HG03354 (cell line): ENCODE results near the gene ARL6IP4.

Experiments used
- ATAC-seq: cut with Tn5 transposase; IDR thresholded peaks from one replicate; pipeline ENCODE4 v1.9.1; 2021; ENCODE audit warnings: mild to moderate bottlenecking; ENCODE audit not compliant: unreplicated experiment, poor library complexity, severe bottlenecking

ARL6IP4 gene

DNA sequence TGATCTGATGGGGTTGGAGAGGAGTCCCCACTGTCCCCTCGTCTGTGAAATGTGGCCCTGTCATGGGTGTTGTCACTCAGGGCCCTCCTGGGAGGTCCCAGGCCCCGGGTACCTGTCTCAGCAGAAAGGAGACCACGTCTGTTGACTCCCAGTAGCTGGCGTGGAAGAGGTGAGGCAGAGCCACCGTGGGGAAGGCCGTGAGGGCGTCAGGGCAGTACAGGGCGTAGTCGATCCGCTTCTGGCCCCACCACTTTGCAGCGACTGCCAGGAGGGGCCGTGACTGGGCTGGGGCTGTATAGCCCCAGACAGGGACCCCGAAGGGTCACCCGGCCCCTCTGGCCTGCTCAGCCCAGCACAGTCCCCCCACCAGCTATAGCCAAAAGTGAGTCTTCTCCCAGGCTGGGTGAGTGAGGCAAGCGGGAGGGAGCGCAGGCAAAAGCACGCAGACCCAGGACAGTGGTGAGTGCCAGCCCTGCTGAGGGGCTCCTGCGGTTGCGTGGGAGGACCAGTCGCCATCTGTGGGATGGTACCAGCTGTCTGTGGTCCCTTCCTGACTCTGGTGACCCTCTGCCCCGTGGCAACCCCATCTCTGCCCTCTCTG lies 8.2 kb downstream of the ARL6IP4 start:
- no peak for ATAC-seq

DNA sequence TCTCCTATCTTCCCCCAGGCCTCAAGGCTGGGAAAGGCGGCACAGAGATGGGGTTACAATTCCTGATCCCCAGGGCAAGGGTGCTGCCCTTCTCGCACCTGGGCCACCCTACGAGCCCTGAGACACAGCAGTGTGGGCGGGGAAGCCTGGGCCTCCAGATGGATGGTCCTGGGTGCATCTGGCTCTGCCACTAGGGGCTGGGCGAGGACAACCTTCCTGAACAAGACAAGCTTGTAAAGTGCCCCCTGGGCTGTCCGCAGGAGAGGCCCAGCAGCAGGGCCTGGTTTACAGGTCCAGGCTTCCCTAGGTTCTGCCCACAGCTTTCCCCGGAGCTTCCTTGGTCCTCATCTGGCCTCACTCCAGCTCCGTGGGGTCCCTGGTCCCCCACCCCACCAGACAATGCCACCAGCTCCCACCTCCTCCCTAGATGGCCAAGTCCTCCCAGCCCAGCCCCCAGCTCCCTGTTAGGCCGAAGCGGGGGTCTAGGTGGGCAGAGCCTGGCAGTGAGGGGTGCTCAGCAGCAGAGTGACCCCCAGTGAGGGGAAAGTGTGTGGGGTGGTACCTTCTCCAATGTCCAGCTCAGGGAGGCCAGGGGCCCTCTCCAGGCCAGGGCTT lies 8.9 kb downstream of the ARL6IP4 start:
- ATAC-seq, result no peak

DNA sequence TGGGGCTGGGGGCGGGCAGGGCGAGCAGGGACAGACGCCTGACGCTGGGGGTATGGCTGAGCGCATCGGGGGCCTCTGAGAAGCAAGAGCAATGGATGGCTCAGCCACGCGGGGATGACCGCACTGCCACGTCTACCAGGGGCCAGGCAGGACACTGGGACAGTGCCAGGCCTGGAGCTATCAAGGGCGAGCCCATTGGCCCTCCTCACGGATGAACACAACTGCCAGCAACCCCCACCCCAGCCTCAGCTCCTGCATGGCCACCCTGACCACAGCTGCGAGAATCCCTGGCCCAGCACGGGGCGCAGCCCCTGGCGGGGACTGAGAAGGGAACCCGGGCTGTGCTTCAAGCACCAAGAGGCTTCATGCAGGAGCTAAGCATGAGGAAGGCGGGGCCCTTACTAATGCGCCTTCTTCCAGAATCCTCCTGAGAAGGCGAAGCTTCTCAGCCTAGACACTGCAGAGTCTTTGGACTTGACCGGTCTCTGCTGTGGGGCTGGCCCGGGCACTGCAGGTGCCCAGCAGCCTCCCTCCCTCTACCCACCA lies 9.5 kb downstream of the ARL6IP4 start:
- ATAC-seq, result no peak

DNA sequence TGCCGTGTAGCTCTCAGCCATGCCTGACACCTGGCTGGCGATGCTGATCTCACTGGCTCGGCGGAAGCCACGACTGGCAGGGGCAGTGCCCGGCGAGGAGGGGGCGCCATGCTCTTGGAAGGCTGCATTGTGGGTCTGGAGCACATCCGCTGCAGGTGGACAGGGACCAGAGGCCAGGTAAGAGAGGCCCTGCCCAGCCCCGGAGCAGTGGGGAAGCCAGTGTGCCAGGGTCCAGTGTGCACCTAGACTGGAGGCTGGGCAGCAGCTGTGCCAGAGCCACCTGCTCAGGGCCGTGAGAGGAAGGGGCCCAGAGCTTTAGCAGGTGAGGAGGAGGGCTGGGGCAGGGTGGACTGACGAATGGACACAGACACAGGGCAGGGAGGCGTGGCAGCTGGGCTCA lies 10.1 kb downstream of the ARL6IP4 start:
- no peak for ATAC-seq

DNA sequence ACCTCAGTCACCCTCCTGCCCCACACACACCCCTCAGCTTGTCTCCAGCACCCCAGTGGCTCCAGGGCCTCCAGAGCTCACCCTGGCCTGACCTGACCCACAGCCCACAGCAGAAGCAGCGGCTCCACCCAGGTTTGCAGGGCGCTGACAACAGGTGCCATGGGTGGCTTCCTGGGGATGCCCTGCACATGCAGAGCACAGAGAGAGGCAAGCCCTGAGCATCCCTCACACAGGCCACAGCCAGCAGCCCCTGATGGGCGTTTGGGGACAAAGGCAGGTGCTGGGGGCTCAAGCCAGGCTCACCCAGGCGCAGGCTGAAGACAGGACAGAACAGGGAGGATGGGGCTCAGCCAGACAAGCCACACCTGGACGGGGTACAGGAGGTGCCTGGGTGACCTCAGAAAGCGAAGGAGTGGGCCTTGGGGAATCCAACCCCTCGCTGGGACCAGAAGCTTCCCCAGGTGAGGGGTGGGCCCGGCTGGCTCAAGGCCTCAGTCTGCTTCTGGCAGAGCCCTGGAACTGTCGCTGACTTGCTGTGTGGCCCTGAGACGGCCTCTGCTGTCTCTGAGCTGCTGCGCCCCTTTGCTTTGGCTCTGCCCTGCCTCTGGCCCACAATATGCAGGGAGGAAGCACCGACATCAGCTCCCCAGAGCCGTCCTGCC lies 10.6 kb downstream of the ARL6IP4 start:
- ATAC-seq, result no peak

DNA sequence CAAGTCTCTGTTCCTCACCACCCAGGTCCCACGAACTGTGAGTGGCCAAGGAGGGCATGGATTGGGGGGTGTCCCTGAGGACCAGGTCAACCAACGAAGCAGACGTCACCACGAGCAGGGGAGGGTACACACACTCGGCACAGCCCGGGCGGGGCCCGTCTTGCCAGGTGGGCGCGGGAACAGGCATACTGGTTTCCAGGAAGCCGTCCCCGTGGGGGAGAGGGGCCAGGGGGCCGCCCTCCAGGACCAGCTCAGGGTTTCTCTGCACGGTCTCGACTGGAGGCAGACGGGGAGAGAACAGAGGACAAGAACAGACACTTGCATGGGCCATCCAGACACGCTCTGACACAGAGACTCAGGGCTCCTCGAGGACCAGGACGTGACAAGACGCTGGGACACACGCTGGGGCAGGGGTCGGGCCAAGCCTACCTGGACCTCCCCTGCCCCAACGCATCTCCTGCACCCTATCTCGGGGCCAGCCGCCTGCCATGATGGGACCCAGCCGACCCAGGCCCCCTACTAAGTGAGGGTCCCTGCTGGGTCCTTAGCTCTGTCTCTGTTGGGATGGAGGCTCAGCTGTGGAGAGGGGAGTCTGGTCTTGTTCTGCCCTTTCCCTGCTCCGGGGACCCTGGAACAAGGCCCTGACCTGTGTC lies 11.3 kb downstream of the ARL6IP4 start:
- ATAC-seq, result no peak

DNA sequence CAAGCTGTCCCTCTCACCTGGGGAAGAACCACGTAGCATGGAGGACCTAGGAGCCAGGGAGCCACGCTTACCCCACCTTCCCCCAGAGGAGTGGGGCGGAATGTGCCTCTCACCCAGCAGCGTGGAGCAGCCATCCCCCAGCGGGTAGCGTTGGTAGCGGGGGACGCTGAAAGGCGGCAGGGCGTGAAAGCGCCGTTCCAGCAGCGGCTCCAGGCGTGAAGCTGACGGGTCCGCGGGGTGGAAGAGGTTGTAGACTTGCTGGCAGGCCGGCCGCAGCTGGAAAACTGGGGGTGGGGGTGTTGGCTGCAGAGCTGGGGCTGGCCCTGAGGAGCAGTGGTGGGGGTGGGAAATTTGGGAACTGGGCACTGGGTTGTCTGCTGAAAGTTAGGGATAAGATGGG lies 11.9 kb downstream of the ARL6IP4 start:
- ATAC-seq, result no peak

DNA sequence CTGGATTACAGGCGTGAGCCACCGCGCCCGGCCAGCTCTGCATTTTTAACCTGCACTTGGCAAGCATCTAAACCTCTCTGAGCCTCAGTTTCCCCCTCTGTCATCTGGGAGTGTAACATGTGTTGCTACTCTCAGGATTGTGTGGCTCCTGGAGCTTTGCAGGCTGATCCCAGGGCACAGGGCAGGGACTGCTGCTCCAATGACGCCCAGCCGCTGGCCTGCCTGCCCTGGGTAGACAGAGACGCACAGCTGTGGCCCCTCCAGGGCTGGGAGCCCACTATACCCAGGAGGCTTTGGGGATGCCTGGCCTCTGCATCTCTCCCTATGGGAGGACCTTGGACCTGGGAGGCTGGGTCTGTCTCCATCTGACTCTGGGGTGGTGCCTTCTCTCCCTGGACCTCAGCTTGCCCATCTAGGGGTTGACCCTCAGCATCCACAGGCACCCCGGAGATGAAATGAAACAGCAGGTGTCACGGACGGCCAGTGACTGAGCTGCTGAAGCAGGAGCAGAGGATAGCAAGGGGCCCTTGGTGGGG lies 13.7 kb downstream of the ARL6IP4 start:
- ATAC-seq, result no peak

DNA sequence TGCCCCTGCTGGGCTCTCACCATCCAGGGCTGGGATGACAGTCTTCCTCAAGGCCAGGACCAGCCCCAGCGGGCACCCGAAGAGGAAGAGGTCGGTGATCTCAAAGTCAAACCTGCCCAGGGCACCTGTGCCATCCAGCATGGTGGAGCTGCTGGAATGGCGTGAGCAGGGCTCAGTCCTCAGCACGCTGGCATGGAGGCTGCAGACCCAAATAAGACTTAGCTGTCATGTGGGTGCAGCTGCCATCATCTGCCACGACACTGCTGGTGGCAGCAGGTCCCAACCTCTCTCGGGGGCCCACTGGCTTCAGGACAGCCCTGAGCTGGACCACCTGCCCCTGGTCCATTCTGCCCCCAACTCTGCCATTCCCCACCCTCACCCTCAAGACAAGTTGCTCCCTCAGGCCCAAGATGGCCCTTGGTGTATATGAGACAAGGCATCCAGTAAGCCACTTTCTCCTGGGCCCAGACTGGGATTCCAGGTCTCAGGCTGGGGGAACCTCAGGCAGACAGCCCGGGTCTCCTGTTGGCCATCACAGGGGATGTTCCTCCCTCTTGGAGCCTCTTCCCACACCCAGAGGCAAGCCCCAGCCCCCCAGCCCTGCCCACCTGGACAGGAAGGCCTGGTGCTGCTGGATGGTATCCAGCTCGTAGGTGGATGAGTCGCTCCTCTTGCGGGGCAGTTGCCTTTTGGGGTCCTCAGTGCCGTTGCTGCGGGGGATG lies 14.5 kb downstream of the ARL6IP4 start:
- ATAC-seq, result no peak

DNA sequence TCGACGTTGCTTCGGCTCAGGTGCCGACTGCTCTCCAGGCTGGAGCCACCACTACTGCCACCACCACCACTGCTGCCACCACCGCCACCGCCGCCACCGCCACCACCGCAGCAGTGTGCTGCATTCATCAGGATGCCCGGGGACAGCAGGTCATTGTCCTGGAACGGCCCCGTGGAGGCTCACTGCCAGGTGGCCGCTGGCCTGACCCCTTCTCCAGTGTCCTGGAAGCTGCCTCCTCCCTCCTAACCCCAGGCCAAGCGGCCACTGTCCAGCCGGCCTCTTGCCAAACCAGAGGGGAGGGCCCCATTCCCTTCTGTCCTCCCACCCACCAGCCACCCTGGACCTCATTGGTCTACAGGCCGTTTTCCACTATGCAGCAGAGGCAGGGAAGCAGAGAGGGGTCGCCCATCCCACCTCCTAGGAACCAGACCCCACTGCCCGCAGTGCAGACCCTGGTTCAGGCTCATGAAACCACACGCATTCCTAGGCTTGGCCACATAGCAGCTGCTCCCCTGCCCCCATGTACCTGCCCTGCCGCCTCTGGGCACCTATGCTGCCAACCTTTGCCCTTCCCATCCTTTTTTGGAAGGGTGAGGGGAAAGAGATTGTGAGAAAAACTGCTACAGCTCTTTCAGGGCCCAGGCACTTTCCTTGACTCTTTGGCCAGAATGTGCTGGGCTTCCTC lies 15.2 kb downstream of the ARL6IP4 start:
- no peak for ATAC-seq

DNA sequence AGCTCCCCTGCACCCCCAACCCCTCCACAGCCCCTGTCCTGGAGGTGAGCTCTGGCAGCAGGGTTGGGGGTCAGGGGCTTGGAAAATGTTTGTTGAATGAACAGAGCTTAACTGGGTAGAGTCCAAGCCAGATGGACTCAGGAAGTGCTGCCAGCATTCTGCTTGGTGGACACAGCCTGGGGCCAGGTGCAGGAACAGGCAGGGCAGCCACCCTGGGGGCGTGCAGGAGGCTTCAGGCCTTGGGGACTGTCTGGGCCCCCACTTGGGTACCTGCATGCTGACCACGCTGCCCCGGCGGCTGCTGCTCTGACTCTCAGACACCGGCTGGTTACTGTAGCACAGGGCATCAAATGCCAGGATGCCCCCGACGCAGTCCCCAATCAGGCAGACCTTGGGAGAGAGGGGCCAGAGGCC lies 15.7 kb downstream of the ARL6IP4 start:
- no peak for ATAC-seq

DNA sequence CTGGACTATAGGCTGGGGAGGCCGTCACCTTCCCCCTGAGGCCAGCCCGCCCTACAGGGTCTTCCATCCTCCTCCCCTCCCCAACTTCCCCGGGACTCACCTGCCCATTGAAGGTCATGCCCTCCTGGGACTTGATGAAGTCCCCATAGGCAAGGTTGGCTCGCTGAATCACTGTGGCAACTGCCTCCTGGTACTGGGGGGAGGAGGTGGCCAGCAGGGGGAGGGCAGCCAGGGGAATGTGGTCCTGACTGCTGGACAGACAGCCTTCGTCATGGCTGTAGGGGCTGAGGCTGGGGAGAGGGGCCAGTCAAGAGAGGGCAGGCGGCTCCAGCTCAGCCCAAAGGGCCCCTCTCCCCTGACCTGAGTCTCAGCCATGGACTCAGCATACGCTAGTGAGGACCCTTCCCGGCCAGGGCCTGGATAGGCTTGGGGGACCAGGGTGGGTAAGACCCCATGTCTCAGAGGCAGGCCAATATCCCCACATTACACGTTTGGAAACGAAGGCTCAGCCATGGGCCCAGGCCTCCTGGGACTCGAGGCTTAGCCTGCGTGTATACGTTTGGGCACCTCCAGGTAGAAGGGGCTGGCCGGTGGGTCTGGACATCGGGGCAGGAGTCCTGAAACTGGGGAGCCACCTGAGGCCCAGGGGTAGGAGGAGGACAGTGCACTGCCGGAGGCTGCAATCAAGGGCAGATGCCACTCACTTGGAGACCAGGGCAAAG lies 16.3 kb downstream of the ARL6IP4 start:
- no peak for ATAC-seq

DNA sequence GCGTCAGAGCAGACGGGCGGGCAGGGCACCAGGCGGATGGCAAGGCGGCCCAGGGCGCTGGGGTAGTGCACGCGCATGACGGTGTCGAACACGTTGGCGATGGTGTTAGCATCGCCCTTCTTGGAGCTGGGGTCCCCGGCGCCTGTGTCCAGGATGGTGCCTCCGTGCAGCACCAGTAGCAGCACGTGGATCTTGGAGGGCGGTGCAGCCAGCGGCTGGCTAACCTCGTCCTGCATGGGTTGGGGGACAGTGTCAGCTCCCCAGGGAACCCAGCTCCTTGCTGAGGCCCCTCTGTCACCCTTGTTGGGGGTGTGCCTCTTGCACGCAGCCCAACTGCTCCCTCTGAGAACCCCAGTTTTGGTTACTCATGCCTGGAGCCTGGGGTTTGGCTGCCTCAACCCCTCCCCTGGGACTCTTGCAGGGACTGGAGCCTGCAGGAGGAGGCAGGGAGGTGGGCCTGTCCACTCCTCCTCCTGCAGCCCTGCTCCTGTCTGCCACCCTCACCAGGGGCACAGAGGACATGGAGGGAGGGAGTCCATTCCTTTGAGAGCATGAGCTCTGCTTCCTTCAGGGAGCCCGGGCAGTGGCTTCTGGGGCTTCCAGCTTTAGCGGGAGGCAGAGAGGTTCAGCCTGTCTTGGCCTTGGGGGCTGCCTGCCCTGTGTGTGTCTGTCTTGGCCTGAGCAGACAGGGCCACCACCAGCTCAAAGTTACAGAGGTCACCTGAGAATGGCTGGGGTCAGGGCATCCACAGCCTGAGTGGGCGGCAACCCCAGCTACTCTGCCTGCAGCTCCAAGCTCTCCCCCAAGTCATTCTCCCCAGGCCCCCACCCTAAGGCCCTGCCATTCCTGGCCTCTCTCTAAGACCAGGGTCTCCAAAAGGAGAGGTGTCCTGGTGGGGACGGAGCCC lies 17.1 kb downstream of the ARL6IP4 start:
- ATAC-seq, result no peak

DNA sequence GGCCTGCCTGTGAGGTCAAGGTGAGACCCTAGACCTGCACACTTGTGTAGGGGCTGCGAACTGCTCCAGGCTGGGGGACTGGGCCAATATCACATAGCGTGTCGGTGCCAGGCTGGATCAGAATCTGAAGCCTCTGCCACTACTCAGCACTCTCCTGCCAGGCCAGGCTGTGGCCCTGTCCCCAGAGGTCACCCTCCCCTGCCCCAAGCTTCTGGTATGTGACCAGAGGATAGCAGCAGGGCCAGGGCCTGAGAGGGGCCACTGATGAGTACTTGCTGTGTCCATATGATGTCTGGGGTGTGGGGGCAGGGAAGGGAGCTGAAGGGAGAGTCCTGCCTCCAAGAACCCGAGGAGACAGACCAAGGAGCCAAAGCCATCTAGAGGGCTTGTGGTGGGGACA lies 17.8 kb downstream of the ARL6IP4 start:
- ATAC-seq, result no peak

DNA sequence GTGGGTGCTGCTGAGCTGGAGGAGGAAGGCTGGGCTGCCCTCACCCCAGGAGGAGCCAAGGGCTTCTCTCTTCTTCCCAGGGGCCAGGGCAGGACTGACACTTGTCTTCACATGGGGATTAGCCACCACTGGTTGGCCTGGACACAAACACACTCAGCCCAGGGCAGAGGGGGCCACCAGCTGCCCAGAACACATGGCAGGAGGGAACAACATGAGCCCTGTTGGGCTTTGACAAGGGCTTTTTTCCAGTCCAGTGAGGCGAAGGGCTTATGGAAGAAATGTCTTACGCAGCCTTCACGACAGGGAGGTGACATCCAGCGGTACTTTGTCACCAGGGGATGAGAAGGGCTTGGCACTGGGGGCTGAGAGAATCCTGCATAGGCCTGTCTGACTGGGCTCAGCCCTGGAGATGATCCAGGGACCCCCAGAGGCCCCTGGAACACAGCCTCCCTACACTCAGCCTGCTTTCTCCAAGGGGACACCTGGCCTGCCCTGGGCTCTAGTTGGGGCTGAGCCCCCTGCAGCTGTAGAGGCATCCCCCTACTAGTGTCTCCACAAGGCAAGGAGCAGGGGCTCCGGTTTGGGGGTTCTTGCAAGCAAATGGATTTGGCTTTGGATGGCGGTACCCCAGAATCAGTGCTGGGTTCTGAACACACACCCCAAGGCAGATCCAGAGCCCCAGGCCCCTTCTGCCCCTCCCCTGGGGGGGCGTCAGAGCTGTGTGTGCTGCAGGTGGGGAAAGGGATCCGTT lies 18.9 kb downstream of the ARL6IP4 start:
- no peak for ATAC-seq

DNA sequence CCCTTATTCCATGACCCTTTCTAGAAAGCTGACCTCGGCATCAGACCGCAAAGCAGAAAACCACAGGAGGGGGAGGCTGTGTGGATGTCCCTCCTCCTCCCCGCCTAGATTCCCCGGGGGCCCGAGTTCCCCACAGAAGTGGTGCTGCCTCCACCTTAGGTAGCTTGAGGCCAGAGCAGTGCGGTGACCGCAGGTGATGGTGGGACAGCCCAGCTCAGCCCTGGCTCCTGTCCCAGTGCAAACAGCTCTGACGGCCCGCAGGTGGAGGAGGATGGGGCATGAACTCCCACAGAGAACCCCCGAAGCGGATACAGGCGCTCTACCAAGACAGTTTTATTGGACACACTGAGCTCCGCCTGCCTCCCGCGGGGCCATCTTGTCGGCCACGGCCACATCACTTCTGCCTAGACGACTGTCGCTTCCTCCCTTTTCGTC lies 19.5 kb downstream of the ARL6IP4 start:
- ATAC-seq, result no peak

DNA sequence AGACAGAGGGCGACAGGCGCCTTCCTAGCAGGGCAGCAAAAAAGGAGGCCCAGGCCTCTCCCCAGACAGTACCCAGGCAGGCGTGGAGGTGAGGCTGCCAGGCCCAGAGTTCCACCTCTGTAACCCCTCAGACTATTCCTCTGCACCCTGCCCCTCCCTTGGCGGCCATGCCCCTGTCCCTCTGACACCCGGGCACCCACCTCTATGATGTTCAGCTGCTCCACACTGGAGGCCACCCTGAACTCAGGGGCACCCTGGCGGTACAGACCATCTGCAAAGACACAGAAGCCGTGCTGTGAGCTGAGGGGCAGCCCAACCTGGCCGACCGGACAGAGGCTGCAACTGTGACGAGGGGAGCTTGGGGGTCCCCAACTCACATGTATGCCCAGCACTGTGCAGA lies 20.1 kb downstream of the ARL6IP4 start:
- no peak for ATAC-seq
